GM19035 (cell line): Measurements from ENCODE around the gene HDAC10.
"Not testable (repeated sequence)": the region's sequence is repeated elsewhere in the genome, so short reads cannot be mapped to it uniquely, and the experiment has no call there.

ENCODE experiments used
- ATAC-seq: cut with Tn5 transposase; IDR thresholded peaks from one replicate; pipeline ENCODE4 v1.9.1; 2021; ENCODE audit not compliant: unreplicated experiment

HDAC10 gene

GRCh38 chr22:50285568-50286229 is 34.6 kb upstream of the HDAC10 start:
- no peak for ATAC-seq

GRCh38 chr22:50284479-50284878 is 33.4 kb upstream of the HDAC10 start:
- no peak for ATAC-seq

GRCh38 chr22:50283821-50284220 is 32.8 kb upstream of the HDAC10 start:
- ATAC-seq = no peak

GRCh38 chr22:50282361-50283155 is 31.5 kb upstream of the HDAC10 start:
- ATAC-seq = no peak

- no peak for ATAC-seq
Measured at GRCh38 chr22:50281957-50282356, 30.9 kb upstream of the HDAC10 start.

GRCh38 chr22:50281384-50281760 is 30.3 kb upstream of the HDAC10 start:
- no peak for ATAC-seq

- no peak for ATAC-seq
Measured at GRCh38 chr22:50280708-50281383, 29.8 kb upstream of the HDAC10 start.

GRCh38 chr22:50280022-50280707 is 29.1 kb upstream of the HDAC10 start:
- no peak for ATAC-seq

GRCh38 chr22:50278956-50279619 is 28.0 kb upstream of the HDAC10 start:
- no peak for ATAC-seq

GRCh38 chr22:50278461-50278860 is 27.4 kb upstream of the HDAC10 start:
- ATAC-seq = no peak

- no peak for ATAC-seq
Measured at GRCh38 chr22:50277761-50278160, 26.7 kb upstream of the HDAC10 start.

GRCh38 chr22:50276143-50276542 is 25.1 kb upstream of the HDAC10 start:
- no peak for ATAC-seq

GRCh38 chr22:50275181-50276055 is 24.4 kb upstream of the HDAC10 start:
- ATAC-seq = no peak

GRCh38 chr22:50274771-50275170 is 23.7 kb upstream of the HDAC10 start:
- ATAC-seq = no peak

GRCh38 chr22:50274311-50274710 is 23.2 kb upstream of the HDAC10 start:
- ATAC-seq = no peak

- ATAC-seq = not testable (repeated sequence)
Measured at GRCh38 chr22:50273781-50274180, 22.7 kb upstream of the HDAC10 start.

- not testable (repeated sequence) for ATAC-seq
Measured at GRCh38 chr22:50273352-50273751, 22.3 kb upstream of the HDAC10 start.

GRCh38 chr22:50272044-50272802 is 21.2 kb upstream of the HDAC10 start:
- ATAC-seq = no peak

GRCh38 chr22:50271519-50271970 is 20.5 kb upstream of the HDAC10 start:
- no peak for ATAC-seq
